Activated CD4-positive, CD25-positive, alpha-beta regulatory T cell treated with anti-CD3 and anti-CD28 coated beads, Interleukin-2, amount 50 U/mL, for 72 hours (primary cell): ENCODE data around the gene EMID1.

Source experiments
- DNase-seq: peaks from one replicate; pipeline ENCODE4 v3.0.0; 2021

Gene EMID1

GRCh38 chr22:29195118-29195963 lies 10.4 kb upstream of the EMID1 start:
- no peak for DNase-seq

- DNase-seq = no peak
Observed at GRCh38 chr22:29195964-29196666, 9.6 kb upstream of the EMID1 start.

GRCh38 chr22:29197096-29197495 lies 8.6 kb upstream of the EMID1 start:
- DNase-seq = no peak

DNA sequence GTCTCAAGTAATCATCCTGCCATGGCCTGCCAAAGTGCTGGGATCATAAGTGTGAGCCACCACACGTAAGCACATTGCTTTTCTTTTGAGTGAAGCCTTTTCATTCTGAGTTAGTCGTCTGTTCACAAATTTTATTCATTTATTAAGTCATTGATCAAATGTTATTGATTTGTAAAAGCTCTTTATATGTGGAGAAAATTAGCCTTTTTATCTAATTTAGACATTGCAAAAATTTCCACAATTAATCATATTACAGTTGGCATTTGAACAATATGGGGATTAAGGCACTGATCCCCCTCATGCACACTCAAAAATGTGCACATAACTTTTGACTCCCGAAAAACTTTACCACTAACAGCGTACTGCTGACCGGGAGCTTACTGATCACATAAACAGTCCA lies 7.5 kb upstream of the EMID1 start:
- no peak for DNase-seq

- DNase-seq = no peak
Observed at GRCh38 chr22:29199702-29200400, 5.8 kb upstream of the EMID1 start.

DNA sequence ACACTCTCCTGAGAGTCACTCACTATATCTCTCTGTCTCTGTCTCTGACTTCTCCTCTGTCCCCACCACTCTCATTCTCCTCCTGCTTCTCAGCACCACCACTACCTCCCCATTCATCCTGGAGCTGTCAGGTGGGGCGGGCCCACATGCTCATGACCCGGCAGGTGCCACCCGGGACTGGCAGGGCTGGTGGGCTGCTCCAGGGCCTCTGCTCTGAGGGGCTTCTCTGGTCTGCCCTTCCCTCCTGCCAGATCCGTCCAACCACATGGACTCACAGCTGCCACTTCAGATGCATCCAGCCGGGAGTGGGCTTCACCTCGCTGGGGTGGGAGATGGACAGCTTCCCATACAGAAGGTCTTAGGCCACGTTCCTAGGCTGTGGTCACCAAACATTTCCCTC lies 4.8 kb upstream of the EMID1 start:
- DNase-seq = no peak

- DNase-seq = no peak
Observed at GRCh38 chr22:29201782-29202181, 3.9 kb upstream of the EMID1 start.

- peak; percentile 70 for DNase-seq
Observed at GRCh38 chr22:29202212-29203192, 3.2 kb upstream of the EMID1 start.

DNA sequence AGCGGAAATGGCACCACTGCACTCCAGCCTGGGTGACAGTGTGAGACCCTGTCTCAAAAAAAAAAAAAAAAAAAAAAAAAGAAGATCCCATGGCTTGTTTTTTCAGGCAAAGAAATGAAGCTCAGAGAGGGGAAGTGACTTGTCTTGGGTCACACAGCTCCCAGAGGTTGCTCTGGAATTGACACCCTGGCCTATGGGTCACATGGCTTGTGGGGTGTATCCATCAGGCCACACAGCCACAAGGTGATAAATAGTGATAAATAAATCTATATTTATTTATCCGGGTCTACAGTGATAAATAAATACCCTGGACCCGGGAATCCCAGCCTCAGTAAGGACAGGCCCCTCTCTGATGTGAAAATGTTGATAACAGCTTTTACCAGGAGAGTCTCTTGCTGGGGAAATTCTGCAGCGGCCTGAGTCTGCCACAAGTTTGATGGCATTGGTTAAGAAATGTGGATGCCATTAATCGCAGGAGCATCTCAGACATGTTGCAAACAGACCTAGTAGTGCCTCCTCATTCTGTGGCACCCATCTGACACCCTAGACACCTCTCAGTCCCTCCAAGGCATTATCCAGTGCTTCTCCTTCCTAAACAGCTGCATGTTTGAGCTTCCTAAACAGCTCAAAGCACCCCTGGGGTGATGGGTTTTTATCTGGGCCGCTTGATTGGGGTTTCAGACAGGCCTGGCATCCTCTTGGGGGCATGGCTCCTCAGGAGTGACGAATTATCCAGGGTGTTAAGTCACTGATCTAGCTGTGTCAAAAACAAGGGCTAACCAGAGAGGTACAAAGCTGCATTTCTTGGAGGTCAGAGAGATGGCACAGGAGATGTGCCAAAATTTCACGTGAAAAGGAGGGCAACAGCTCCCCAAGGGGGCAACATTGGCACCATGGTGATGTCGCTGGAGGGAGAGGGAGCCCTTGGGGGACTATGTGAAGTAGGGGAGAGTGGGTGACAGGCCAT lies 1.9 kb upstream of the EMID1 start:
- DNase-seq = no peak

DNA sequence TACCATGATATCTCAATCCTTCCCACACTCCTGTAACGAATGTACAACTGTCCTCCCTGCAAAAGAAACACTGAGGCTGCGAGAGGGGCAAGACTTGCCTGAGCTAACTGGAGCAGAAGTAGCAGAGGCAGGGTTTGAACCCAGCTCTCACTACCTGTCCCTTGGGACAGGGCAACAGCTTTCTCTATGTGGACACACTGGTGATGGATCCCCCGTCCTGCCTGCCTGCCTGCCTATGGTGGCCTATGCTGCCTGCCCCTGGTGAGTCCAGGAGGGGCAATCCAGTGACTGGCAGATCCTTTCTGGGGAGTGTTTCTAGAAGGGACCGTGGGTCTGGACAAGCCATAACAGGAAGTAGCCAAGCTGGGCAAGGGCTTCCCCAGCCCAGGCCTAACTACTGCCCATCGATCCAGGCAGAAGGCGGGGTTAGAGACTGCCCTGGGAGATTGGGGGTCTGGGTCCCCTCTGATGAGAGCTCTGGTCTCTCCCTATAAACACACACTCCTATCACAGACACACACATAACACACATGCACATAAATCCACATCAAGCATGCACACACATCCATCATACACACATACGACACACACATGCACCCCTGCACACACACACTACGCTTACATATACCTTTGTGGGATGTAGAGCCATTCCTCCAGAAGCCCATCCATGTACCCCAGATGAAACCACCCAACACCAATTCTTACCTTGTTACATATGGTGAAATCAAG lies 1.1 kb upstream of the EMID1 start:
- no peak for DNase-seq

GRCh38 chr22:29205252-29205593 lies 473 bp upstream of the EMID1 start:
- DNase-seq = no peak

GRCh38 chr22:29206372-29207242 lies 911 bp downstream of the EMID1 start:
- DNase-seq = no peak

DNA sequence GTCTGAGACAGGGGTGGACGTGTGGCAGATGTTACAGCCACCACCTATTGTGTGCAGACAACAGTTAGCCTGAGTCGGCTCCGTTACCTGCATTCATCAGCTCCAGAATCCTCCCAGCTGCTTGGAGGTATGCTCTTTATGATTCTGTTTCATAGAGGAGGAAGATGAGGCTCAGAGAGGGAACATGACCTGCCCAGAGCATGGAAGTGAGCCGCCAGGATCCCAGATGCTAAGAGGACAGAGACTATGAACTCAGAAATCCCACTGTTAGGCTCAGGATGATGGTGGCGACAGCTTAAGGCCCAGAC lies 1.5 kb downstream of the EMID1 start:
- DNase-seq = no peak

GRCh38 chr22:29207562-29208501 lies 2.1 kb downstream of the EMID1 start:
- DNase-seq = no peak

- DNase-seq = no peak
Observed at GRCh38 chr22:29208502-29208862, 2.8 kb downstream of the EMID1 start.

- DNase-seq = no peak
Observed at GRCh38 chr22:29208879-29209623, 3.4 kb downstream of the EMID1 start.

GRCh38 chr22:29209624-29209929 lies 3.9 kb downstream of the EMID1 start:
- DNase-seq = no peak

- DNase-seq = no peak
Observed at GRCh38 chr22:29211066-29211465, 5.4 kb downstream of the EMID1 start.
